ENCODE results near the gene RARRES1. TPM values are rescaled to one million over a fixed set of nuclear protein-coding genes. Genes with fewer than 3 reads are reported as not detected.

The RARRES1 gene
- total RNA-seq, 1 experiment from 2014 or later: not detected

DNA sequence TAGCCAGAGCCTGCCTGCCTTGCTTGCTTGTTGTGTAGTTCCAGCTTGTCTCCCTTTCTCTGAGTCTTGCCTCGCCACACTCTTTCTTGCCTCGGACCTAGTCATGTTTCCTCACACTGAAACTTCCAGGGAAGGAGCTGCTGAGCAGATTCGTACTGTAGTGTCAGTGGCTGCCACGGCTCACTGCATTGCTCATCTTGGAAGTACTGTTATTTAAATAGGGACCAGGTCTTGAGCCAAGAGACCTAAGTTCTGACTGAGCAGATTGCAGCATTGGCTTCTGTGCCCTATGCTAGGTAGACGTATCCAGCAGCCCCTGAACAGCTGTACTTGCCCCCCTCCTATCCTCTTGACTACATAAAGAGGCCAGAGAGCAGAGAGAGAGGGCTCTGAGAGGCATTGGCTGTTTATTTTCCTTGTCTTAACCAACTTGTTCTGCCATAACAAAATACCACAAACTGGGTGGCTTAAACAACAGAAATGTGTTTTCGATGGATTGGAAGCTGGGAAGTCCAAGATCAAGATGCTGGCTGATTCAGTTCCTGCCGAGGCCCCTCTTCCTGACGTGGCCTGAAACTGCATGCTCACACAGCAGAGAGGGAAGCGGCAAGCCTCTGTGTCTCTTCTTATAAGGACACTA lies 5.8 kb upstream of the RARRES1 start:
- no peak overlapping the region for H3K27ac ChIP-seq (ENCODE audit: low read depth, low read length, poor library complexity, severe bottlenecking)
- DNase-seq (ENCODE audit: low spot score): peak; percentile 19
- POLR2A ChIA-PET (ENCODE audit: low non-redundant PET): no interaction called here
- H3K9me3 ChIP-seq (ENCODE audit: low read depth, low read length, poor library complexity, severe bottlenecking): no peaks in the 10 kb centered on the region
- no peaks in the 10 kb centered on the region for H3K36me3 ChIP-seq (ENCODE audit: insufficient read depth, low read length, poor library complexity, severe bottlenecking)
- no TSS peak for BruUV-seq (replicated peaks)
- peaks cover 17% of the 10 kb centered on the region for H3K4me1 ChIP-seq (ENCODE audit: insufficient read depth, low read length, poor library complexity, severe bottlenecking)
- CTCF ChIA-PET: no interaction called here
- no peaks in the 10 kb centered on the region for H3K27me3 ChIP-seq (replicated peaks; ENCODE audit: insufficient read depth, low read depth, low read length, poor library complexity)
- TF ChIP-seq, protein P1, sequence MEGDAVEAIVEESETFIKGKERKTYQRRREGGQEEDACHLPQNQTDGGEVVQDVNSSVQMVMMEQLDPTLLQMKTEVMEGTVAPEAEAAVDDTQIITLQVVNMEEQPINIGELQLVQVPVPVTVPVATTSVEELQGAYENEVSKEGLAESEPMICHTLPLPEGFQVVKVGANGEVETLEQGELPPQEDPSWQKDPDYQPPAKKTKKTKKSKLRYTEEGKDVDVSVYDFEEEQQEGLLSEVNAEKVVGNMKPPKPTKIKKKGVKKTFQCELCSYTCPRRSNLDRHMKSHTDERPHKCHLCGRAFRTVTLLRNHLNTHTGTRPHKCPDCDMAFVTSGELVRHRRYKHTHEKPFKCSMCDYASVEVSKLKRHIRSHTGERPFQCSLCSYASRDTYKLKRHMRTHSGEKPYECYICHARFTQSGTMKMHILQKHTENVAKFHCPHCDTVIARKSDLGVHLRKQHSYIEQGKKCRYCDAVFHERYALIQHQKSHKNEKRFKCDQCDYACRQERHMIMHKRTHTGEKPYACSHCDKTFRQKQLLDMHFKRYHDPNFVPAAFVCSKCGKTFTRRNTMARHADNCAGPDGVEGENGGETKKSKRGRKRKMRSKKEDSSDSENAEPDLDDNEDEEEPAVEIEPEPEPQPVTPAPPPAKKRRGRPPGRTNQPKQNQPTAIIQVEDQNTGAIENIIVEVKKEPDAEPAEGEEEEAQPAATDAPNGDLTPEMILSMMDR (conservative IDR thresholded peaks at IDR 0.05; ENCODE audit: low read depth, low read length): no peak
- TF ChIP-seq EZH2 (IDR thresholded peaks at IDR 0.05; ENCODE audit: borderline replicate concordance, low read depth, low read length, poor library complexity, severe bottlenecking): no peak
- intact Hi-C loops (cut with micrococcal nuclease; ENCODE audit: unreplicated experiment): no loop called here
- H3K4me3 ChIP-seq (ENCODE audit: low read depth, low read length, poor library complexity, severe bottlenecking): no peak overlapping the region

DNA sequence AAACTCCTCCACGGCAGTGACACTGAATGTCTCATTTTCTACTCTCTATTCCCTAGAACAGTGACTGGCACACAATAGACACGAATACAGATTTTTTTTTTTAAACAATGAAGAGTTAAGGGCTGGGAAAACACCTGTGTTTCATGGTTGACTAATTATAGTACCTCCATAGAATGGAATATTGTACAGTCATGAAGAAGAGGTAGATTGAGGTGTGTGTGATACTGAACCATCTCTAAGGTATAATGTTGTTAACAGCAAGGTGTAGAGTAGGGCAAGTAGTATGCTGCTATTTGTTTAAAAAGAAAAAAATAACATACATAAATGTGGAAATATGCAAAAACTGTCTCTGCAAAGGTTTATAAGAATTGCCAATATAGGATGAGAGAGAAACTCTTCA lies 5.2 kb upstream of the RARRES1 start:
- Histone ChIP-seq H3K9me3 (ENCODE audit: low read depth, low read length, poor library complexity, severe bottlenecking) (no peaks in the 10 kb centered on the region), H3K36me3 (ENCODE audit: insufficient read depth, low read length, poor library complexity, severe bottlenecking) (no peaks in the 10 kb centered on the region), H3K4me1 (ENCODE audit: insufficient read depth, low read length, poor library complexity, severe bottlenecking) (peaks cover 10% of the 10 kb centered on the region), H3K27ac (ENCODE audit: low read depth, low read length, poor library complexity, severe bottlenecking) (no peak overlapping the region), H3K27me3 (replicated peaks; ENCODE audit: insufficient read depth, low read depth, low read length, poor library complexity) (no peaks in the 10 kb centered on the region), H3K4me3 (ENCODE audit: low read depth, low read length, poor library complexity, severe bottlenecking) (no peak overlapping the region)
- BruUV-seq (replicated peaks): no TSS peak
- TF ChIP-seq, protein P1 (conservative IDR thresholded peaks at IDR 0.05; ENCODE audit: low read depth, low read length): no peak
- TF ChIP-seq EZH2 (IDR thresholded peaks at IDR 0.05; ENCODE audit: borderline replicate concordance, low read depth, low read length, poor library complexity, severe bottlenecking): no peak
- ChIA-PET POLR2A (ENCODE audit: low non-redundant PET) (no interaction called here), CTCF (no interaction called here)
- intact Hi-C loops (cut with micrococcal nuclease; ENCODE audit: unreplicated experiment): no loop called here
- DNase-seq (ENCODE audit: low spot score): no peak

DNA sequence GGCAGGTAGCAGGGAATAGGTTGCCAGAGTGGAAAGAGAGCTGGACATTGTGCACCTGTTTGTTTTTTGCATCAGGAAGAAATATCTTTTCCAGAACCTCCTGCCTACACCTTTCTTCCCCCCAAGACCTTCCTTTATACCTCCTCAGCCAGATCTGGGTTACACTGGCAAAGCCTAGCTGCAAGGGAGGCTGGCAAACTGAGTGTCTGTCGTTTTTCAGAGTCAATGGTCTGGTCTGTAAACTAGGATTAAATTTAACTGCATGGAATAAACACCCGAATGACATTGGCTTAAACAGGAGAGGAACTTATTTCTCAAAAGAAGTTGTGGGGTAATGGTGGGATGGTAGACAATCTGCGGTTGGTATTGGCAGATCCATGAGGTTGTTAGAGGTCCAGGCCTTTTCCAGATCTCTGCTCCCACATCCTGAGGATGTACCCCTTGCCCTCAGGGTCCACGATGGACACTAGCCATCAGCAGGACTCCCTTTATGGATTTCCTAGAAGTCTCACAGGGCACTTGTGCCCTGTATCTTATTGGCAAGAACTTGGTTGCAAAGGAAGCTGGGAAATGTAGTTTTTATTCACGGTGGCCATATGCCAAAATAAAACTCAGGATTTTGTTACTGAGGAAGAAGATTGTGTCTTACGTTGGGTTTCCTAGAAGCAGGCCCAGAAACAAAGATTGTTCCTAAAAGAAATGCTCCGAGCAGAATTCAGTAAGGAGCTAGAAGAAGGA lies 3.2 kb upstream of the RARRES1 start:
- ChIA-PET CTCF (no interaction called here), POLR2A (ENCODE audit: low non-redundant PET) (no interaction called here)
- BruUV-seq (replicated peaks): no TSS peak
- Histone ChIP-seq H3K27ac (ENCODE audit: low read depth, low read length, poor library complexity, severe bottlenecking) (no peak overlapping the region), H3K4me3 (ENCODE audit: low read depth, low read length, poor library complexity, severe bottlenecking) (no peak overlapping the region), H3K9me3 (ENCODE audit: low read depth, low read length, poor library complexity, severe bottlenecking) (no peaks in the 10 kb centered on the region), H3K27me3 (replicated peaks; ENCODE audit: insufficient read depth, low read depth, low read length, poor library complexity) (no peaks in the 10 kb centered on the region), H3K4me1 (ENCODE audit: insufficient read depth, low read length, poor library complexity, severe bottlenecking) (peaks cover 6% of the 10 kb centered on the region), H3K36me3 (ENCODE audit: insufficient read depth, low read length, poor library complexity, severe bottlenecking) (no peaks in the 10 kb centered on the region)
- TF ChIP-seq, protein P1 (conservative IDR thresholded peaks at IDR 0.05; ENCODE audit: low read depth, low read length): no peak
- TF ChIP-seq EZH2 (IDR thresholded peaks at IDR 0.05; ENCODE audit: borderline replicate concordance, low read depth, low read length, poor library complexity, severe bottlenecking): no peak
- no peak for DNase-seq (ENCODE audit: low spot score)
- intact Hi-C loops (cut with micrococcal nuclease; ENCODE audit: unreplicated experiment): no loop called here
